GM06990 (cell line): ENCODE data around the gene EWSR1.

Source experiments
- DNase-seq: peaks from one replicate; pipeline ENCODE4 v3.0.0-alpha.2; 2011; ENCODE audit not compliant: insufficient read length; ENCODE audit errors: extremely low read depth
- H3K27me3 ChIP-seq: replicated peaks from 2 replicates; pipeline ENCODE4 v1.6.0; 2011; ENCODE audit warnings: low read length; ENCODE audit not compliant: control insufficient read depth, insufficient read depth
- H3K36me3 ChIP-seq: 2 replicates; pipeline ENCODE4 v1.5.1; 2011; ENCODE audit warnings: low read length; ENCODE audit not compliant: control insufficient read depth, insufficient read depth
- H3K4me3 ChIP-seq: replicated peaks from 2 replicates; pipeline ENCODE4 v1.5.1; 2011; ENCODE audit warnings: low read depth, mild to moderate bottlenecking, control low read depth, low read length
- TF ChIP-seq, protein P1 (sequence below): IDR thresholded peaks from 2 replicates; pipeline ENCODE4 v1.5.1; 2011; ENCODE audit warnings: low read length, control low read depth, mild to moderate bottlenecking, inconsistent platforms; ENCODE audit not compliant: insufficient read depth, poor library complexity, severe bottlenecking

Gene EWSR1

DNA sequence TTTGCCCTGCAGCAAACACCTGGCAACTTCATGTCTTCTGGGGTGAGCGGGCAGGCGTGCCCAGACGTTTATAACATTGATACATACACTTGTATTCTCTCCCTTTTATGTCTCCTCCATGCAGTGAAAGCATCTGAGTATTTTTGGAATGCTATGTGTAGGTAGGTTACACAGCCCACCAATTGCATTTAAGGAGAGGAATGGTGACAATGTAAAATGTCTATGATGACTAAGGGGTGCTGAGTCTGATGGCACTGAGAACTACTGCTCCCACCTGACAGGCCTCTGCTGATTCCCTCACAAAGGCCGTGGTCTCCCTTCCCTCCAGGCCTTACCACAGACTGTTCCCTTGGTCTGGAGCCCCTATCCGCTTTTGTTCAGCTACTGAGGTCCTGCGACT is 70.3 kb downstream of the EWSR1 start:
- no peaks in the 10 kb centered on the region for H3K27me3 ChIP-seq
- H3K4me3 ChIP-seq: no peak overlapping the region
- H3K36me3 ChIP-seq: peaks cover 69% of the 10 kb centered on the region
- TF ChIP-seq, protein P1, sequence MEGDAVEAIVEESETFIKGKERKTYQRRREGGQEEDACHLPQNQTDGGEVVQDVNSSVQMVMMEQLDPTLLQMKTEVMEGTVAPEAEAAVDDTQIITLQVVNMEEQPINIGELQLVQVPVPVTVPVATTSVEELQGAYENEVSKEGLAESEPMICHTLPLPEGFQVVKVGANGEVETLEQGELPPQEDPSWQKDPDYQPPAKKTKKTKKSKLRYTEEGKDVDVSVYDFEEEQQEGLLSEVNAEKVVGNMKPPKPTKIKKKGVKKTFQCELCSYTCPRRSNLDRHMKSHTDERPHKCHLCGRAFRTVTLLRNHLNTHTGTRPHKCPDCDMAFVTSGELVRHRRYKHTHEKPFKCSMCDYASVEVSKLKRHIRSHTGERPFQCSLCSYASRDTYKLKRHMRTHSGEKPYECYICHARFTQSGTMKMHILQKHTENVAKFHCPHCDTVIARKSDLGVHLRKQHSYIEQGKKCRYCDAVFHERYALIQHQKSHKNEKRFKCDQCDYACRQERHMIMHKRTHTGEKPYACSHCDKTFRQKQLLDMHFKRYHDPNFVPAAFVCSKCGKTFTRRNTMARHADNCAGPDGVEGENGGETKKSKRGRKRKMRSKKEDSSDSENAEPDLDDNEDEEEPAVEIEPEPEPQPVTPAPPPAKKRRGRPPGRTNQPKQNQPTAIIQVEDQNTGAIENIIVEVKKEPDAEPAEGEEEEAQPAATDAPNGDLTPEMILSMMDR: no peak
- DNase-seq: no peak

DNA sequence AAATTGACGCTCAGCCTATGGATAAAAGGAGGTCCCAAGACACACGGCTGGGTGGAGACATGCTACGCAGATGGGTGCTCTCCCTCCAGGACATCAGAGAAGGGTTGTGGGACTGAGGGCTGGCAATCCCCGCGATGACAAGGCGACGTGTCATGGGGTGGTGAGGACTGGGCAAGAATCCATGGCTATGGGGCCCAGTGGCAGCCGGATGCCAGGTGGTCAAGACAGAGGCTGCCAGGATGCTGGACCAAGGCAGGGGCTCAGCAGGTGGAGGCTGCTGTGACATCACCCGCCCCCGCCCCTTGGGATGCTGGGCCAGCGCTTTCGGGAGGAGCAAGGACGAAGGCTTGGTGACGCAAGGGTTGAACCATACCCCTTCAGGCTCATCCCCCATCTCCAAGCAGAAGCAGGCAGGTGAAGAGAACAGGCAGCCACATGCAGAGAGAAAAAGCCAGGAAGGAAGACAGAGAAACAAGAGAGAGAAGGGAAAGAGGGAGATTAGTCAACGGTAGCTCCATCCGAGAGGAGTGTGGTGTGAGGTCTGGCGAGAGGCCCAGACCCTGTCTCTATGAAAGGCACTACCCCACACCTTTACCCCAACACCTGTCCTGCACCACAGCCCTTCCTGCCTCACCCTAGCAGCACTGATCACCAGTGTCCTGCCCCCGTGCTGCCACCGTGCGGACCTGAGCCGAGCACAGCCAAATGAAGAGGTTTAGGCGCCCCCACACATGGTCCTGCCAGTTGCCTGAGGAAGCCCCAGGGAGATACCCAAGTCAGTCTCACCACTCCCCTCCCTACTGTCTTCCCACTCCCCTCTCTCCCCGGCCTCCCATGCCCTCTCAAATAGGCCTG is 71.5 kb downstream of the EWSR1 start:
- TF ChIP-seq, protein P1: no peak
- no peak overlapping the region for H3K4me3 ChIP-seq
- H3K36me3 ChIP-seq: peaks cover 67% of the 10 kb centered on the region
- no peak for DNase-seq
- H3K27me3 ChIP-seq: no peaks in the 10 kb centered on the region

DNA sequence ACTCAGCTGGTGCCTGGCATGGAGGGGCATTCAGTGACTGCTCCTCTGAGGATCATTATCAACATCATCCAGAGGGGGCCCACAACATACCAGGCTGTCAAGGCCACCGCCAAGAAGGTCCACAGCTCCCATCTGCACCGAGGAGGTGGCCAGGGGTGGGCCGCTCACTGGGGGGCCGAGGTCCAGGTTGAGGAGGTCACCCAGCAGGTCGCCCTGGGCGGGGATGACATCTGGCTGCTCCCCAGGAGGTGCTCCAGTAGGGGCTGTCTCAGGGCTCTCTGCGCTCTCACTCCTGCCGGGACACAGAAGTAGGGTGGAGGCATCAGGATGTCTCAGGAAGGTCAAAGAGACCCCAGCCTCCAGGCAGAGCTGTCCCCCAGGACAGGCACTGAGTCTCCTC is 72.5 kb downstream of the EWSR1 start:
- TF ChIP-seq, protein P1: no peak
- H3K4me3 ChIP-seq: no peak overlapping the region
- no peak for DNase-seq
- peaks cover 62% of the 10 kb centered on the region for H3K36me3 ChIP-seq
- H3K27me3 ChIP-seq: no peaks in the 10 kb centered on the region

DNA sequence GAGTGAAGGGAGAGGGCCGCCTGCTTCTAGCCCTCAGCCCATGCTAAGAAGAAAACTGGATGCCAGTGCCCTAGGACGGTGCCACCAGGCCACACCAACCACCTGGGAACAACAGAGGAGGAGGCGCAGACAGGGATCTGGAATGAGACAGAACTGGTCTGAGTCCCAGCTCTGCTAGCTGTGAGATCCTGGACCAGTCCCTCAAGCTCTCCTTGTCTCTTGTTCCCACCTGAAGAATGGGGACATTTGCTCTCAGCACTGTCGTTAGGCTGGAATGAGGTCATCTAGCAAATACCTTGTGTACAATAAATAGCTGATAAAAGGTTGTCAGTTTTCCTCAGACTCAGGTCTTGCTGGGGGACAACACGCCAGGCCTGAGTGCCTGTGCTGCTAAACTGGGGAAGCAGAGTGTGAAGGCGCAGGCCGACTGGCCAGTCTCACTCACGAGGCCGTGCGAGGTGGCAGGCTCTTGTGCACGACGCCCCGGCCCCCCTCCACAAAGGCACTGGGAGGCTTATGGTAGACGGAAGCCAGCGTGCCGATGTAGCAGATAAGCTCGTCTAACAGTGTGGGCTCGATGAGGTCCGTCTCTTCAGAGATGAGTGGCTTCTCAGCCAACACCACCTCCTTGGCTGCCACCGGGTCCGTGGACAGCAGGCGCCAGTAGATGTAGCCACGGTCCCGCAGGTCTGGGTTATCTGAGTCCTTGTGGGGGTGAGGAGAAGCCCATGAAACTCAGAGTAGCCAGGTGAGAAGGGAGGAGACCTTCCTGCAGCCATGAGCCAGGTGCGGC is 73.2 kb downstream of the EWSR1 start:
- TF ChIP-seq, protein P1: no peak
- Histone ChIP-seq H3K4me3 (no peak overlapping the region), H3K36me3 (peaks cover 62% of the 10 kb centered on the region), H3K27me3 (no peaks in the 10 kb centered on the region)
- no peak for DNase-seq

DNA sequence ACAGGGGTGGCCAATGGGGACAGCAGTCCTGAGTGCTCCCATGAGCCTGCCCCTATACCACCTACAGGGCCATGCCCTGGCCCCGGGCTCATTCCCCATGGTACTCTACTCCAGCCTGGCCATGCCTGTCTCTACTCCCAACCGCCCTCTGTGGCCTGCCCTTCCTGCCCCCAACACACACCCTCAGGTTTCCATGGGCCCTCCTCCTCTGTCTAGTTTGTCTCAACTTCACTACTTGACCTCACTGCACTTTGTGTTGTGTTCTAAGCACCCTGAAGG is 73.7 kb downstream of the EWSR1 start:
- Histone ChIP-seq H3K4me3 (no peak overlapping the region), H3K27me3 (no peaks in the 10 kb centered on the region), H3K36me3 (peaks cover 64% of the 10 kb centered on the region)
- DNase-seq: no peak
- TF ChIP-seq, protein P1: no peak
